ENCODE data around the gene KLHDC9. TPM values are rescaled to one million over a fixed set of nuclear protein-coding genes. Genes with fewer than 3 reads are reported as not detected.

Gene KLHDC9
- total RNA-seq, 3 donors from 2014 or later (not counting 1 experiment from before 2014, with no cell fraction given): 0.49 to 0.50 TPM; not detected in 1

GRCh38 chr1:161073474-161074121 lies 24.6 kb upstream of the KLHDC9 start:
- Mint-ChIP-seq H3K27ac (peak overlapping the region in 1 of 2 donors; percentile 48), H3K36me3 (no peaks in the 10 kb centered on the region), H3K4me1 (peaks cover 29 to 52% of the 10 kb centered on the region in 2 donors), H3K9me3 (no peaks in the 10 kb centered on the region), H3K4me3 (no peak overlapping the region), H3K27me3 (ENCODE audit: low read depth in 2 of 2) (no peaks in the 10 kb centered on the region)
- Histone ChIP-seq H3K4me3 (ENCODE audit: low read length) (no peak overlapping the region), H3K36me3 (ENCODE audit: control insufficient read depth, insufficient read depth, low read length) (no peaks in the 10 kb centered on the region), H3K9me3 (ENCODE audit: control insufficient read depth, insufficient read depth, low read length) (no peaks in the 10 kb centered on the region), H3K27me3 (ENCODE audit: control insufficient read depth, insufficient read depth, low read length) (no peaks in the 10 kb centered on the region), H3K4me1 (ENCODE audit: control insufficient read depth, insufficient read depth, low read length) (peaks cover 27% of the 10 kb centered on the region), H3K27ac (ENCODE audit: low read length) (no peak overlapping the region)
- WGBS (ENCODE audit: insufficient coverage): 87% methylated on average over 7 of the region's 7 CpGs
- no peak for TF ChIP-seq CTCF (IDR thresholded peaks at IDR 0.05)
- intact Hi-C loops (cut with micrococcal nuclease): loop anchor here (10.0 kb wide), 1 partner anchor 1249 kb away; the partner anchor contains the start of gene SLAMF8
- DNase-seq (no peak), ATAC-seq (no peak)

GRCh38 chr1:161074676-161075368 lies 23.3 kb upstream of the KLHDC9 start:
- 89% methylated on average over 12 of the region's 12 CpGs for WGBS (ENCODE audit: insufficient coverage)
- no peak for DNase-seq
- no peaks in the 10 kb centered on the region for H3K27me3 ChIP-seq (ENCODE audit: control insufficient read depth, insufficient read depth, low read length)
- no peak overlapping the region for H3K4me3 Mint-ChIP-seq
- TF ChIP-seq CTCF (IDR thresholded peaks at IDR 0.05): no peak
- H3K4me1 ChIP-seq (ENCODE audit: control insufficient read depth, insufficient read depth, low read length): peaks cover 27% of the 10 kb centered on the region
- no peaks in the 10 kb centered on the region for H3K36me3 Mint-ChIP-seq
- peaks cover 24 to 40% of the 10 kb centered on the region in 2 donors for H3K4me1 Mint-ChIP-seq
- H3K27ac ChIP-seq (ENCODE audit: low read length): no peak overlapping the region
- no peak overlapping the region for H3K4me3 ChIP-seq (ENCODE audit: low read length)
- intact Hi-C loops (cut with micrococcal nuclease): loop anchor here (10.0 kb wide), 1 partner anchor 1250 kb away; the partner anchor contains the start of gene SLAMF8
- ATAC-seq: no peak
- no peaks in the 10 kb centered on the region for H3K9me3 Mint-ChIP-seq
- H3K36me3 ChIP-seq (ENCODE audit: control insufficient read depth, insufficient read depth, low read length): no peaks in the 10 kb centered on the region
- no peaks in the 10 kb centered on the region for H3K27me3 Mint-ChIP-seq (ENCODE audit: low read depth in 2 of 2)
- H3K27ac Mint-ChIP-seq: peak overlapping the region in 1 of 2 donors; percentile 48
- H3K9me3 ChIP-seq (ENCODE audit: control insufficient read depth, insufficient read depth, low read length): no peaks in the 10 kb centered on the region

GRCh38 chr1:161076410-161076809 lies 21.8 kb upstream of the KLHDC9 start:
- H3K27ac Mint-ChIP-seq: no peak overlapping the region
- Histone ChIP-seq H3K4me1 (ENCODE audit: control insufficient read depth, insufficient read depth, low read length) (peaks cover 11% of the 10 kb centered on the region), H3K4me3 (ENCODE audit: low read length) (no peak overlapping the region), H3K36me3 (ENCODE audit: control insufficient read depth, insufficient read depth, low read length) (no peaks in the 10 kb centered on the region), H3K9me3 (ENCODE audit: control insufficient read depth, insufficient read depth, low read length) (no peaks in the 10 kb centered on the region), H3K27ac (ENCODE audit: low read length) (no peak overlapping the region), H3K27me3 (ENCODE audit: control insufficient read depth, insufficient read depth, low read length) (no peaks in the 10 kb centered on the region)
- no peaks in the 10 kb centered on the region for H3K9me3 Mint-ChIP-seq
- peaks cover 0 to 2% of the 10 kb centered on the region in 2 donors for H3K27me3 Mint-ChIP-seq (ENCODE audit: low read depth in 2 of 2)
- no peaks in the 10 kb centered on the region for H3K36me3 Mint-ChIP-seq
- intact Hi-C loops (cut with micrococcal nuclease): loop anchor here (10.0 kb wide), 1 partner anchor 1252 kb away; the partner anchor contains the start of gene SLAMF8
- peaks cover 13 to 24% of the 10 kb centered on the region in 2 donors for H3K4me1 Mint-ChIP-seq
- H3K4me3 Mint-ChIP-seq: no peak overlapping the region
- no peak for DNase-seq
- no peak for TF ChIP-seq CTCF (IDR thresholded peaks at IDR 0.05)
- ATAC-seq: no peak

Measured in natural killer cell (primary cell).